ENCODE data around the gene PON2. TPM values are rescaled to one million over a fixed set of nuclear protein-coding genes. Genes with fewer than 3 reads are reported as not detected.

PON2 gene
- total RNA-seq, 1 donor from 2014 or later = 77.5 TPM

DNA sequence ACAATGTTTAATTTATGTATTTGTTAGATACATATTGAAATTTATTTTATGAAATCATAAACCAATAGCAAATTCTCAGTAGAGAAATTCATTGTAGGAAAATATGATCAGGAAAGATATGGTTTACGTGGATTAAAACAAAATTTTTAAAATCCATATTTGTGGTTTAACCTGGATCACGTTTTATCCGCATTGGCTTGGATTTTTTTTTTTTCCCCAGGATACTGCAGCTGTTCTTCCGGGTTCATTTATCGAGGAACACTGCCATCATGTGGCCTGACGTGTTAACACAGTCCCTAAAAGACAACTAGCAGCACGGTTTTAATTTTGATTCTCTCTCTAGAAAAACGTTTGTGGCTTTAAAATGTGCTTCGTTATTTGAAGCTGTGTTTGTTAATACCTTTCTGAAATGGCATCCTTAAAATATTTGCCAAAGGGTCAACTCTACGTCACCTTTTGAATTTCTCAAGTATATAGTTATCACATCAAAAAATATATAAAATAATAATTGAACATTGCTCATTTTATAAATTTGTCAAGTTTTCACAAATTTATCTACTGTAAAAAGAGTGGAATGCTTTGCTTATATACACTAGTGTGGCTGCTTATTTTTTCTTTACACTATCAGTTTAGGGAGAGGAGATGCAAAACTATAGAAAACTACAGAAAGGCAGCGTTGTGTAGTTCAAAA lies 42.2 kb upstream of the PON2 start:
- TF ChIP-seq CTCF (IDR thresholded peaks at IDR 0.05; ENCODE audit: insufficient read depth, low read length, poor library complexity, severe bottlenecking) = peak; percentile 52
- Histone ChIP-seq H3K27me3 (ENCODE audit: control insufficient read depth, insufficient read depth, low read length) (no peaks in the 10 kb centered on the region), H3K36me3 (ENCODE audit: control insufficient read depth, insufficient read depth, low read length) (no peaks in the 10 kb centered on the region), H3K4me3 (ENCODE audit: low read depth, low read length) (no peak overlapping the region)
- no peak for DNase-seq (ENCODE audit: low read depth)

DNA sequence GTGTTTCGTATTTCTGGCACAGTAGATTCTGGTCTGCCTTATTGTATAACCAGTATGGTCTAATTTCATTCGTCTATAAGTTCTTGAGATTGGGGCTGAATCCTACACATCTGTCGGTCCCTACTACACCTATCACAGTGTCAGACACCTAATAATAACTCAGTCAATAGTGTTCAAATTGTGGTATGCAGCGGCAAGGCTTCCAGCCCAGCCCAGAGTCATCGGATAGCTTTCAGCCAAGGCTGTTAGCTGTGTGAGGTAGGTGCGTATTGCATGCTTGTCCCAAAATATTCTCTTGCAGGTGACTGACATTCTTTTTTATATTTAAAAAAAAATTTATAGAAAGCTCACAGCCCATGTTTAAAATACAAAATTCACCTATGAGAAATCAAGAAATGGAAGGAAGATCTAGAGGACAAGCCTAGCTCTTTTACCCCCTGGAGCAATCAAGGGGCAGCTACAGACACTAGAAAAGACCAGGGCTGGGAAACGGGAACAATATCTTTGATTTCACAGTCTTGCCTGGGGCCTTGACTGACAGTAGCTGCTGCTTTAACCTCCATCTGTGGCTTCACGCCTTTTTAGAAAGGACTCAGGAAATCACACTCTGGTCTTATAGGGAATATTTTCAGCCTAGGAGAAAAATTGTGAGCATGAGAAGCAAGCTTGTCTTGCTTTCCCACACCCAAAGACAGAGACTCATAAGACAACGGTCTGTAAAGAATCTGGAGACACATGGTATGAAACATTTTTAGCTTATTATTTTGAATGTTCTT lies 41.4 kb upstream of the PON2 start:
- TF ChIP-seq CTCF (IDR thresholded peaks at IDR 0.05; ENCODE audit: insufficient read depth, low read length, poor library complexity, severe bottlenecking) = no peak
- Histone ChIP-seq H3K4me3 (ENCODE audit: low read depth, low read length) (no peak overlapping the region), H3K27me3 (ENCODE audit: control insufficient read depth, insufficient read depth, low read length) (no peaks in the 10 kb centered on the region), H3K36me3 (ENCODE audit: control insufficient read depth, insufficient read depth, low read length) (no peaks in the 10 kb centered on the region)
- no peak for DNase-seq (ENCODE audit: low read depth)

DNA sequence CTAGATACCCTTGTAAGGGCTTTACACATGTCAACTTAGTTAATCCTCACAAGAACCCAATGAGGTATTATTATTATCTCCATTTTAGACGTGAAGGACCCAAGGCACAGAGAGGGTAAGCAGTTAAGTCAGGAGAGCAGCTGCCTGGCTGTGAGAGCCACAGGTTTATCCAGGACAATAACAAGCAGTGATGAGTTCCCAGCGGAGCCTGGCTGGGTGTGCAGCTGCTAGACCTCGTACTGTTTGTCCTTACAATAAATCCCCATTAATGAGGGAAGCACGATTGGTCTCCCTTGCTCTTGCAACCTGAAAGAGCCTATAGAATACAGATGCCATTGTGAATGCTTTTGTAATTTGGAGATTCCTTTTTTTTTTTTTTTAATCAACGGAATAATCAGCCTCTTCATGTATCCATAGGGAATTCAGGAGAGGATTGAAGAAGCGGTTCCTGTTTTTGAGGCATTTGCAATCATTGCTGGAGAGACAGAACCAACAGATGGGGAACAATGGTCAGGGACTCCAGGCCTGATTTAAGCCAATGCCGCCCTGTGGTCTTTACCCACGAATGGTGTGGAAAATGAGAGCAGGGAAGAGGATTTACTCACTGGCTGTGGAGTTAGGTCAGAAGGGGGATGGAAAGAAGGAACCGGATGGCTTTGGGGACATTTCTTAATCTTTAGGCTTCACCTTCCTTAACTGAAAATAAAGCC lies 38.6 kb upstream of the PON2 start:
- no peak for DNase-seq (ENCODE audit: low read depth)
- no peaks in the 10 kb centered on the region for H3K27me3 ChIP-seq (ENCODE audit: control insufficient read depth, insufficient read depth, low read length)
- TF ChIP-seq CTCF (IDR thresholded peaks at IDR 0.05; ENCODE audit: insufficient read depth, low read length, poor library complexity, severe bottlenecking) = no peak

DNA sequence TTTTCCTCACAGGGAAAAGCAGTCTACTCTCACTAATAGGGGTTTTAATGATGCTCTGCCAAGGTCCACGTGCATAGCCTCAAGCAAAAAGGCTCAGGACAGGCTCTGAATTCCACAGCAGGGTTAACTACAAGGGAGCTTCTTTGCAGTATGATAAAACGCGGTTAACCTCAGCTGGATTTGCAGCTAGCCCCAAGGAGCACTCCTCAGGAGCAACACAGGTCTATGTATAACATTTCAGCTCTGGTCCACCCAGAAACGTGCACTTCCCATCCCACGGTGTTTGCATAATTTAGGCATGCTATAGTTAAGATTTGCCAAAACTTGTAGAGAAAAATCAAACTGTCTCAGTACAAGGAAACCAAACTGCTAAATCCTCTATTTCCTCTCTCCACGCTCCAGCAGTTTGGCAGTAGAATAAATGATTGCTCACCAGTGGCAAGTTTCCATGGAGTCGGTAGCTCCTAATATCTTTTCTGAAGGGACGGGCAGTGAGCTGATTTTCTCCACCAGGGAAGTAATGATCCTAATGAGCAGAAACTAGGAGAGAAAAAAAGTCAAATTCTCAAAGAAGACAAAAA lies 37.8 kb upstream of the PON2 start:
- no peak for TF ChIP-seq CTCF (IDR thresholded peaks at IDR 0.05; ENCODE audit: insufficient read depth, low read length, poor library complexity, severe bottlenecking)
- Histone ChIP-seq H3K36me3 (ENCODE audit: control insufficient read depth, insufficient read depth, low read length) (no peaks in the 10 kb centered on the region), H3K4me3 (ENCODE audit: low read depth, low read length) (no peak overlapping the region), H3K27me3 (ENCODE audit: control insufficient read depth, insufficient read depth, low read length) (no peaks in the 10 kb centered on the region)
- DNase-seq (ENCODE audit: low read depth) = no peak

More for the DNA sequence above, 38.6 kb upstream of the PON2 start:
- Histone ChIP-seq H3K4me3 (ENCODE audit: low read depth, low read length) (no peak overlapping the region), H3K36me3 (ENCODE audit: control insufficient read depth, insufficient read depth, low read length) (no peaks in the 10 kb centered on the region)

- no peaks in the 10 kb centered on the region for H3K36me3 ChIP-seq (ENCODE audit: control insufficient read depth, insufficient read depth, low read length)
- H3K27me3 ChIP-seq (ENCODE audit: control insufficient read depth, insufficient read depth, low read length) = no peaks in the 10 kb centered on the region
- no peak for TF ChIP-seq CTCF (IDR thresholded peaks at IDR 0.05; ENCODE audit: insufficient read depth, low read length, poor library complexity, severe bottlenecking)
- DNase-seq (ENCODE audit: low read depth) = no peak
- no peak overlapping the region for H3K4me3 ChIP-seq (ENCODE audit: low read depth, low read length)
Observed at GRCh38 chr7:95471071-95471470, 36.2 kb upstream of the PON2 start.
